Ascending aorta (tissue), 2 donors: ENCODE data around the gene TLR4. TPM values are rescaled to one million over a fixed set of nuclear protein-coding genes. Genes with fewer than 3 reads are reported as not detected.

Source experiments
- DNase-seq, 2 donors: peaks; one replicate each; pipeline ENCODE4 v3.0.0-alpha.2; 2019; ENCODE audit warnings: low spot score in 2 of 2
- H3K27ac ChIP-seq, 2 donors: fragments of 200-600 bp; sonication (generic); one replicate each; pipeline ENCODE4 v1.5.1; 2016 to 2017; ENCODE audit warnings: mild to moderate bottlenecking in 1 of 2
- H3K27me3 ChIP-seq: fragments of 200-600 bp; sonication (generic); one replicate; pipeline ENCODE4 v1.5.1; 2017
- H3K36me3 ChIP-seq, 2 donors: fragments of 200-600 bp; sonication (generic); one replicate each; pipeline ENCODE4 v1.5.1; 2016
- H3K4me1 ChIP-seq, 2 donors: fragments of 200-600 bp; sonication (generic); one replicate each; pipeline ENCODE4 v1.5.1; 2016 to 2017; ENCODE audit warnings: mild to moderate bottlenecking in 1 of 2
- H3K4me3 ChIP-seq, 2 donors: fragments of 200-600 bp; sonication (generic); one replicate each; pipeline ENCODE4 v1.5.1; 2016 to 2017; ENCODE audit warnings: mild to moderate bottlenecking in 1 of 2
- H3K9me3 ChIP-seq, 2 donors: fragments of 200-600 bp; sonication (generic); one replicate each; pipeline ENCODE4 v1.5.1; 2016
- intact Hi-C: fragments of 100-400 bp; cut with DNase I; formaldehyde crosslinking; loops from one replicate; pipeline ENCODE4 v1.15.1; 2023
- total RNA-seq: library from RNA; depleted of rRNA; stranded (reverse); fragments of >200 nt; gene quantifications from one replicate; pipeline ENCODE4 v1.1.0, GENCODE V29; 2016
- TF ChIP-seq, protein P1 (sequence below), 3 experiments: fragments of 200-600 bp in 2 of 3; fragments of 450-650 bp in 1 of 3; sonication (generic) in 2 of 3; IDR thresholded peaks; one replicate each; pipeline ENCODE4 v1.5.1; 2016 to 2019; ENCODE audit warnings: antibody characterized with exemption in 3 of 3, mild to moderate bottlenecking in 1 of 3, moderate library complexity in 1 of 3

TLR4 gene
- total RNA-seq, 1 donor from 2014 or later: 32.4 TPM

DNA sequence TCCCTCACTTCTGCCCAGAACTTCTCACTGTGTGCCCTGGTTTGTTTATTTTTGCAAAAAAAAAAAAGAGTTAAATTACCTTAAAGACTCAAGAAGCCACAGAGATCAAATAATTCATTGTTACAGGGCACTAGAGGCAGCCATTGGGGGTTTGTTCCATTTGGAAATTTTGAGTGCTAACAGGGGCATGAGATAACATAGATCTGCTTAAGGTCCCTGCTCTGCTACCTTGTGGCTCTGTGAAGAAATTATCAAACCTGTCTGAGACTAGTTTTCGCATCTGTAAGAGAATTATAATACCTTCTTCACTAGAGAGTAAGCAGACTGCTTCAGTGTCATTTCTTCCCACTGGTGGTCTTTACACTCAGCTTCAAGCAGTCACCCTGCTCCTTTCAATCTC is 394 bp downstream of the TLR4 start:
- H3K4me3 ChIP-seq: peak overlapping the region; percentile 55 to 69
- H3K27ac ChIP-seq: peak overlapping the region; percentile 89 to 90
- no peaks in the 10 kb centered on the region for H3K27me3 ChIP-seq
- TF ChIP-seq, protein P1, sequence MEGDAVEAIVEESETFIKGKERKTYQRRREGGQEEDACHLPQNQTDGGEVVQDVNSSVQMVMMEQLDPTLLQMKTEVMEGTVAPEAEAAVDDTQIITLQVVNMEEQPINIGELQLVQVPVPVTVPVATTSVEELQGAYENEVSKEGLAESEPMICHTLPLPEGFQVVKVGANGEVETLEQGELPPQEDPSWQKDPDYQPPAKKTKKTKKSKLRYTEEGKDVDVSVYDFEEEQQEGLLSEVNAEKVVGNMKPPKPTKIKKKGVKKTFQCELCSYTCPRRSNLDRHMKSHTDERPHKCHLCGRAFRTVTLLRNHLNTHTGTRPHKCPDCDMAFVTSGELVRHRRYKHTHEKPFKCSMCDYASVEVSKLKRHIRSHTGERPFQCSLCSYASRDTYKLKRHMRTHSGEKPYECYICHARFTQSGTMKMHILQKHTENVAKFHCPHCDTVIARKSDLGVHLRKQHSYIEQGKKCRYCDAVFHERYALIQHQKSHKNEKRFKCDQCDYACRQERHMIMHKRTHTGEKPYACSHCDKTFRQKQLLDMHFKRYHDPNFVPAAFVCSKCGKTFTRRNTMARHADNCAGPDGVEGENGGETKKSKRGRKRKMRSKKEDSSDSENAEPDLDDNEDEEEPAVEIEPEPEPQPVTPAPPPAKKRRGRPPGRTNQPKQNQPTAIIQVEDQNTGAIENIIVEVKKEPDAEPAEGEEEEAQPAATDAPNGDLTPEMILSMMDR (IDR thresholded peaks at IDR 0.05): no peak
- H3K9me3 ChIP-seq: no peaks in the 10 kb centered on the region
- H3K4me1 ChIP-seq: peaks cover 0 to 12% of the 10 kb centered on the region in 2 donors
- peaks cover 0 to 17% of the 10 kb centered on the region in 2 donors for H3K36me3 ChIP-seq
- intact Hi-C loops: no loop called here
- DNase-seq: no peak

DNA sequence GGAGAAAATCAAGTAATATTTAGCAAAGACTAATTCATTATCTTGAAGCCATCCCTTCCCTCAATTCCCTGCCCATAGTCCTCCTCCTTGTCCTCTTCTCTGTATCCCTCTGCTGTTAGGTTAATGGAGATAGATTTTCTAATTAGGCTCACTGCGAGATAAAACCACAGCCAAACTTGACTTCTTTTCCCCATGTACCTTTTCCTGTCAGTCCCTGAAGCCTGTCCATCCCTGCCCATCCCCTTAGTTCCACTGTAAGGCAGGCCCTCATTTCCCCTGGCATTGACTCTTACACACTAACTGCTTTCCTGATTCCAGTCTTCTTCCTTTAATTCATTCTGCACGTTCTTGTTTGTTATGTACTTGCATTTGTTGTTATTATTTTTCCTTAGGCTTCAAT is 1.2 kb downstream of the TLR4 start:
- TF ChIP-seq, protein P1 (IDR thresholded peaks at IDR 0.05): no peak
- Histone ChIP-seq H3K4me1 (peaks cover 0 to 12% of the 10 kb centered on the region in 2 donors), H3K27me3 (no peaks in the 10 kb centered on the region), H3K27ac (peak overlapping the region; percentile 89 to 90), H3K4me3 (peak overlapping the region; percentile 55 to 69), H3K9me3 (no peaks in the 10 kb centered on the region), H3K36me3 (peaks cover 0 to 25% of the 10 kb centered on the region in 2 donors)
- intact Hi-C loops: no loop called here
- no peak for DNase-seq

DNA sequence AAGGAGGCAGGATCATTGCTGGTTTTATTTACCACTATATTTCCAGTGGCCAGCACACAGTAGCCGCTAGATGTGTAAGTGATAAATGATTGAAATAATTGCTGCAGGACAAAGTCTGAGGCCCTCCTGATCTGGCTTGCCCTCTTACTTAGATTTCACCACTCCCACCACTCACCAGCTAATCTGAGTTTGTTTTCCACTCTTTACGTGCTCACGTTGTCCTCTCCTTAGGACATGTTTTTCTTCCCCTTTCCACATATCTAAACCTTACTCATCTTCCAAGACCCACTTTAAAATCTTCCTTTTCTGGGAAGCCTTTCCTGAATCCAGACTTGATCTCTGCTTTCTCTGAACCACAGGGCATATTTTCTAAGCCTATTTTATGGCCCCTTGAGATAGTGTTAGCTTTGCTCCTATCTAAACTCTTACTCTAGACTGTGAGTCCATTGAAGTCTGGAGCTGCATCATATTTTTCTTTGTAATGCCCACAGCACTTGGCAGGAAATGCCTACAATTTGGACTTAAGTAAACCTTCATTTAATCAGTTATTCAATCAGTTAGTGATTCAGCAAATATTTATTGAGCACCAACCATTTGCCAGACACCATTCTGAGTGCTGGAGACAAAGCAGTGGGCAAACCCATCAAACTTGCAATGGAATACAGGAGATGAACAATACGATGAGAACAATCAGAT is 2.4 kb downstream of the TLR4 start:
- H3K4me3 ChIP-seq: peak overlapping the region; percentile 14 to 69
- no peaks in the 10 kb centered on the region for H3K27me3 ChIP-seq
- TF ChIP-seq, protein P1 (IDR thresholded peaks at IDR 0.05): no peak
- H3K36me3 ChIP-seq: peaks cover 0 to 37% of the 10 kb centered on the region in 2 donors
- intact Hi-C loops: no loop called here
- peak overlapping the region; percentile 4 to 63 for H3K27ac ChIP-seq
- H3K4me1 ChIP-seq: peaks cover 0 to 12% of the 10 kb centered on the region in 2 donors
- no peak for DNase-seq
- no peaks in the 10 kb centered on the region for H3K9me3 ChIP-seq

DNA sequence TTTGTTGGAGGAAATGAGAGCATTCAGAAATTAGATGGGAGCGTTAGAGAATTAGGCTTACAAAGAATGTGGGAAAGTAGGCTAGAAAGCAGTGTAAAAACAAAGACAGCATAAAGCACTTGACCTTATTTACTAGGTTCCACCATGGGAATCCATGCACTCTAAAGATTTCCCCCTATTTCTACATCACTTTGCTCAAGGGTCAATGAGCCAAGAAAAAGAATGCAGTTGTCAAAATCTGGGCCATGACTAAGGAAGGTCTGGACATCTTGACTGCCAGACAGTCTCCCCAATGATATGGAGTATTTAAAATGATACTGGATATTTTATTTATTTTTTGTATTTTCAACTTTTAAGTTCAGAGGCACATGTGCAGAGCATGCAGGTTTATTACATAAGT is 3.4 kb downstream of the TLR4 start:
- peaks cover 0 to 12% of the 10 kb centered on the region in 2 donors for H3K4me1 ChIP-seq
- H3K27ac ChIP-seq: no peak overlapping the region
- intact Hi-C loops: no loop called here
- no peaks in the 10 kb centered on the region for H3K9me3 ChIP-seq
- peak overlapping the region; percentile 3 to 14 for H3K4me3 ChIP-seq
- peaks cover 3 to 47% of the 10 kb centered on the region in 2 donors for H3K36me3 ChIP-seq
- DNase-seq: no peak
- TF ChIP-seq, protein P1 (IDR thresholded peaks at IDR 0.05): no peak
- no peaks in the 10 kb centered on the region for H3K27me3 ChIP-seq

DNA sequence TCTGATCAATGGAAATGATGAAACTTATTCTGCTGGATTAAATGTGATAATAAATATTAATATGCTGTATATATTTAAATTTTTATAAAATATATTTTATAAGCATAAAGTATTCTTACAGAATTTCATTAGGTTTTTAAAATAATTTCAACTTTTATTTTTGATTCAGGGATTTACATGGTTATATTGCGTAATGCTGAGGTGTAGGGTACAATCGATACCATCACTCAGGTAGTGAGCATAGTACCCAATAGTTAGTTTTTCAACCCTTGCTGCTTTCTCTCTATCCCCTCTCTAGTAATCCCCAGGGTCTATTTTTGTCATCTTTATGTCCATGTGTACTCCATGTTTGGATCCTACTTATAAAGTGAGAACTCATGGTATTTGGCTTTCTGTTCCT is 5.7 kb downstream of the TLR4 start:
- H3K27me3 ChIP-seq: no peaks in the 10 kb centered on the region
- H3K9me3 ChIP-seq: peaks cover 0 to 12% of the 10 kb centered on the region in 2 donors
- TF ChIP-seq, protein P1 (IDR thresholded peaks at IDR 0.05): no peak
- intact Hi-C loops: no loop called here
- peaks cover 14 to 70% of the 10 kb centered on the region in 2 donors for H3K36me3 ChIP-seq
- no peaks in the 10 kb centered on the region for H3K4me1 ChIP-seq
- no peak overlapping the region for H3K4me3 ChIP-seq
- DNase-seq: no peak
- H3K27ac ChIP-seq: no peak overlapping the region
